ENCODE results near the gene L3MBTL4.
A peak's percentile ranks its signal among the peaks of the same experiment; 100 is the strongest.

Gene L3MBTL4

DNA sequence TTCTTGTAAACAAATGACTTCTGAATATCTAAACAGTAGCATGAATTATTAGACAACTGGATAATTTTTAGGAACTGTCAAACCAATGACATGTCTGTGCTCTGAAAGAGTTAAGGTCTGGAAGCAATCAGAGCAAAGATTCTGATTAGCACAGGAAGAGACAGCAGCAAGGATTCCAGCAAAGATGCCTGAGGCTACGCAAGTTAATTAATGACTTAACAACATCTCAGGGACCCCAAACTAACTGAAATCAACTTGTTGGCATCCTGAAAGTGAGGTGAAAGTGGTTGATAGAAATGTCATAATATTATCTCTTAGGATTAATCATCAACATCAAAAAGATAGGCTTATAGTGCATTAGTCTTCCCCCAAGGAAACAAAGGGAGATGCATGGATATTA is 396.0 kb downstream of the L3MBTL4 start:
- DNase-seq, result no peak

DNA sequence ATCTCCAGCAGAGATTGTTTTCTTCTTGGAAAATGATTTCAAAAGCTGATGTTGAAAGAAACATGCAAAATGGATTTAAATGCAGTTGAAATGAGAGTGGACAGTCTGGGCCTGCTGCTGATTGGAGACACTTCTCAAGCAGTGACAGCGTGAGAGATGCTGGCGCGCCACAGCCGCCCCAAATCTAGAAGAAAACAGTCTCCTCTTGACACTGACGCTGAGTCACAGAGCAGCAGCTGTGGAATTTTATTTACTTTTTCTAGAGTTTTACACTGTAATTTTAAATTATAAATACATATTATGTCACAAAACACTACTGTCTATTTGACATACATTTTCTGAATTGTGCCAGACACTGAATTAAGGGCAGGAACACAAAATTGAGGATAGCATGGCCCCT is 397.5 kb downstream of the L3MBTL4 start:
- no peak for DNase-seq

DNA sequence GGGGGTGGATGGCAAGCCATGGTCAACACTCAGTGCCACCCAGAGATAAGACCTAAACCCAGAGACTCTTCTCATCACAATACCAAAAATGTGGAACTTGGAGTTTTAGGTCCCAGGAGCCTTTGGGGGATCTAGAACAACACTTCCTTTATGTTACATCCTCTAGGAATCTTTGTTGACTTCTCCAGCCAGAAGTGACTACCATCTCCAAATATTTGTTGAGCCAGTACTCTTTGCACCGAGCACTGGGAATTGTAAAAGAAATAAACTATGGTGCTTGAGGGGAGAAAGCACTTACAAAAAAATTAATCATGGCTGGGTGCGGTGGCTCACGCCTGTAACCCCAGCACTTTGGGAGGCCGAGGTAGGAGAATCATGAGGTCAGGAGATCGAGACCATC is 399.3 kb downstream of the L3MBTL4 start:
- no peak for DNase-seq

DNA sequence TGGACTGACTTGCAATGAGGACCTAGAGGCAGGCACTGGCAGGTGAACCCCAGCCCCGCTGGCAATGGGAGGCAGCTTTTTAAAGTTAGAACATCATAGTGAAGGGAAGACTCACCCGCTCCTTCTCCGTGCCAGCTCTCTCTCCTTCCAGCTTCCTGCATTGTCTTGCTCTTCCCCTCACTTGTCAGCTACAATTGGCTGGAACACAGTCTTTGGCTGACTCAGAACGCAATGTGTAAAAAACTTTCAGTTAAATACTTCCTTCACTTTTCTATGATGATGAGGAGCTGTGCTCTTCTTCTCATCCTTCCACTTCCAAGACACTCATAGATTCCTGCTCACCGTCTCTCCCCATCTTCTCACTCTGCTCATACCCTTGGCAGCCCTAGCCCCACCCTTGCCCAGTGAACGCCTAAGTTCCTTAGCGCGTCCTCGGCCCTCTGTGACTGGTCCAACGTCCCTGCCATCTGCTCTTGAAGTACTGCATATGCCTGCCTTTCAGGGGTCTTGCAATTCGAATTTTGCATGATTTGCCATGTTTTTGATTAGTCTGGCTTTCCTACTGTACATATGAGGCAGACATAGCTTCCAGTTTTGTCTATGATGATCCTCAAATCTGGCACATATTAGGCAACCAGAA is 401.4 kb downstream of the L3MBTL4 start:
- DNase-seq, result no peak

DNA sequence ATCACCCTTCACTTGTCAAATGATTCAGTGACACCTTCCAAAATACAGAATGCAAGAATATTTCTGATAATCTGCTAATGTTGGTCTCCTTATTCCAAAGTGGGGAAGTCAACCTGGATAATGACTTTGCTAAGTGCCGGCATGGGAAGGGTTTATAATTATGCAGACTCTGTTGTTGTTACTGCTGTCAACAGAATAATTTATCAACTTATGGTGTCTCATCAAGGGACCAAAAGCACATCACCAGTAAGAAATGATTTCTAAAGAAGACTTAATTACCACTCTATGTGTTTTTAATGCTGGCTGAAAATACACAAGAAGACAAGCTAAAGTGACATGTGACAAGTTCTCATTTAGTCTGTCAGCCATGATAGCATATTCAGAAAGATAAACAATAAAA is 403.8 kb downstream of the L3MBTL4 start:
- no peak for DNase-seq

DNA sequence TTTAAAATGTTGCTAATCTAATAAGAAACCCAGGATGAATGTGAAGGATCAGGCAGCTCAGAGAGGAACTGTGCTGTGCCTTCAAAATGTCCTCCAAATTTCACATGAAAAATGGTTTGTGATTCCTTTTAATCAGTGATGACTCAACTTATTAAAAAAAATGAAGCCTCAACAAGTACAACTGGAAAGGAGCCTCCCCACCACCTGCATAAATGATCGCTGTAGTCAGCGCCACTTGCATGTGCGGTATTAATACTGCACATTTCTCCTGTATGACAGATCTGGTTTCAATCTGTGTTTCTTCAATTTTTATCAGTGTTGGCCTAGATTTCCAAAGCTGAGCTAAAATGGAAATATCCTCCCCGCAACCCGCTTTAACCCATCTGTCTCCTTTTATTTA is 404.4 kb downstream of the L3MBTL4 start:
- no peak for DNase-seq

DNA sequence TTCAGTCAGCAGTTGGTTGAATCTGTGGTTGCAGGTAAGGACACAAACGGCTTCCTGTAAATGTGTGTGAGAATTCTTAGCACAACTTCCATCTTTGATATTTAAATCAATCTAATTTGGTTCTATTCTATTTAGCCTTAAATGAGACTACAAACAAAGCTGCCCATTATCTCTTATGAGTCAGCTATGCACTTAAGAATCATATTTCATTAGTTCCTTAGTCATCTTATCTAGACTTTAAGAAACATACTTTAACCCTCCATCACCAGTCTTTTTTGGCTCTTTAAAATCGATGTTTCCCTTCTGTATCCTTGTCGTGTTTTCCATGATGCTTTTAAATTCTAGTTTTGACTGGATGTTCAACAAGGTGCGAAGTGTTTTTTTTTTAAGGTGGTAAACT is 405.0 kb downstream of the L3MBTL4 start:
- peak; percentile 6 for DNase-seq

DNA sequence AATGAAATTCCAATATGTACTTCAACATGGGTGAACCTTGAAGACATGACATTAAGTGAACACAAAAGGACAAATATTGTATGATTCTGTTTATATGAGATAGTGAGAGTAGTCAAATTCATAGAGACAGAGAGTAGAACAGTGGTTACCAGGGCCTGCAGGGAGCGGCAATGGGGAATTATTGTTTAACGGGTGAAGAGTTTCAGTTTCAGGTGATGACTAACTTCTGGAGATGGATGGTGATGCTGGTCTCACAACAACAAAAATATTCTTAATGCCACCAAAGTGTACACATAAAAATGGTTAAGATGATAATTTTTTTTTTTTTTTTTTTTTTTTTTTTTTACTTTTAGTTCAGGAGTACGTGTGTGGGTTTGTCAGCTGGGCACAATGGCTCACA is 410.0 kb downstream of the L3MBTL4 start:
- no peak for DNase-seq

DNA sequence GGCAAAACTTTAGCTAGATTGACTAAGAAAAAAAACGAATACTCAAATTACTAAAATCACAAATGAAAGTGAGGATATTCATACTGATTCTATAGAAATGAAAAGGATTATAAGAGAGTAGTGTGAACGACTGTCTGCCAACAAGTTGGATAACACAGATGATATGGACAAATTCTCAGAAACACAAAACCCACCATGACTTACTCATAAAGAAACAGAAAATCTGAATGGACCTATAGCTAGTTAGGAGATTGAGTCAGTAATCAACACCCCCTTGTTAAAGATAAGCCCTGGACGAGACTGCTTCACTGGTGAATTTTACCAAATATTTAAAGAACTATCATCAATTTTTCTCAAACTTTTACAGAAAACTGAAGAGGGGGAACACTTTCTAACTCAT is 410.6 kb downstream of the L3MBTL4 start:
- DNase-seq, result no peak

DNA sequence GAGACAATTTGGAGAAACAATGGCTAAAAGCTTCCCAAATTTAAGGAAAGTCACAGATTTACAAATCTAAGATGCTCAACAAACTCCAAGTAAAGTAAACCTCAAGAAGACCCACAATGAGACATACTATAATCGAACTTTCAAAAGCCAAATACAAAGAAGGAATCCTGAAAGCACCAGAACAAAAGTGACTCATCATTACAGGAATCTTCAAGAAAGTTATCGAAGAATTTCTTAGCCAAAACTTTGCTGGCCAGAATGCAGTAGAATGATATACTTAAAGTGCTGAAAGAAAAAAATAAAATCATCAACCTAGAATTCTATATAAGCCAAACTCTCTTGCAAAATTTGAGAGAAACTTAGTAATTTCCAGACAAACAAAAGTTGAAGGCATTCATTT is 412.8 kb downstream of the L3MBTL4 start:
- no peak for DNase-seq

DNA sequence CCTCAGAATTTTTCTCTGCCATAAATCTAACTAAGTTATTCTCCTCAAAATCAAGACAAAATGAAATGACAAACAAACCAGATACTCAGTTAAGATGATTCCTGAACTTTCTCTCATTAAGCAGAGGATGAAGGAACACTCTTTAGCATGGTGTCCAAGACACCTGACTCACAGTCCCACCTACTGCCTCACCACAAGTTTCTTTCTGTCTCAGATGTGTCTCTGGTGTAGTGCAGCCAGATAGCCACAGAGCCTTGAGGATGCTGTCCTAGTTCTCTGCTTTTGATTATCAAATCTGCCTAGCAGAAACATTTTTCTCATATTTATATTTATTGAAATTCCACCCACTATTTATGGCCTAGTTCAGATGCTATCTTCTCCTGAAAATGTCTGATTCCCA is 415.8 kb downstream of the L3MBTL4 start:
- DNase-seq, result no peak

DNA sequence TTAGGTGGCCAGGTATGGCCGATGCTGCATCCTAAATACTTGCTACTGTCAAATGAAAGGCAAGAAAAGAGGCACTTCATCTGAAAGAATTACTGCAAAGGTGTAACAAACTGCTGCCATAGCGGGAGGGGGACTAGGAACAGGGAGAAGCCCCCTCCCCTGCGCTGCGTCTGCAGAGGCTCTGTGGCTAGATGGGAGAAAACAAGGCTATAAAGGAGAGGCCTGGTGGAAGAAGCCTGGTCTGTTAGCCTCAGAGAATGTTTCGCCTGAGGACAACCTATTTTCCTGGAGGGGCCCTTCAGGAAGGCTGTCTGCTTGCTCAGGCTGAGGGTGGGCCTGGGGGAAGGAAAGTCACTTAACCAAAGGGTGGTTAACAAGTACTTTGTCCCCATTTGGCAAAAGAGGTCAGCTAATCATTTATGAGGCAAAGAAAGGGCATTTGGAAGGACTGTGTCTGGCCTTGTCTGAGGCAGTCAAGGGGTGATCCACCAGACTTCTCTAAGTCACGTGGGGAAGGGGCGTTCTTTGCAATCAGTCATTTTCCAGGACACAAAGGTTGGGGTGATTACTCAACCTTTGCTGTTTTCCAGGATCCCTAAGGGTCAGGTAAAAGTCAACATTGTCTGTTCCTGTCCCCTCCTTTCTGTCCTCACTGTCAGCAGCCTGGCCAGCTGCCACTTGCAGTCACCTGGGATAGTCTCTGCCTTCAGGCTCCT is 416.4 kb downstream of the L3MBTL4 start:
- DNase-seq, result no peak

DNA sequence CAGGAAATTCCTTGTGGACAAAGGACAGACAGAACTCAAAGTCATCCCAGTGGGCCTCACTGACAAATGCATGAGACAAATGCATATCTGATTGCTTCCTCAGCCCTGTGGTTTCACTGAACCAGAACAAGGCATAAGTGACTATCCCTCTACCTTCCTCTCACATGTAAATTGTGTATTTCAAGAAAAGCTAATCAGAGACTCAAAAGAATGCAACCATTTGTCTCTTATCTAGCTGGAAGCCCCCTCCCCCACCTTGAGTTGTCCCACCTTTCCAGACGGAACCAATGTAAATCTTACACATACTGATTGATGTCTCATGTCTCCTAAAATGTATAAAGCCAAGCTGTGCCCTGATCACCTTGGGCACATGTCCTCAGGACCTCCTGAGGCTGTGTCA is 417.4 kb downstream of the L3MBTL4 start:
- DNase-seq, result no peak

DNA sequence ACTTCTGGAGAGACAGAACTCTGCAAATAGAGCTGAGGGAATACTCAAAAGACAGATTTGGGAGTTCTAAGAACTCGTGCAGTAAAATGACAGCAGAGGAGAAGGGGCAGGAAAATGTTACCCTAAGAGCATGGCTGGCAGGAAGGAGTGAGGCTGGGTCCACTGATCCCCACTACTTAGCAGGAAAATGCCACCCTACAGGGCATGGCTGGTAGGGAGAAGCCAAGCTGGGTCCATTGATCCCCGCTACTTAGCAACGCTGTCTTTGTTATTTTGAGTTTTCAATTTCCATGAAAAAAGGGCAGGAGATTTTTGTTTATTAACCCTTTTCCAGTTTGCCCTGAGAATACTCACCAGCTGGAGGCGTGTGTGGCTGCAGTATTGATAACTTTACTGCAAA is 419.1 kb downstream of the L3MBTL4 start:
- DNase-seq, result no peak

DNA sequence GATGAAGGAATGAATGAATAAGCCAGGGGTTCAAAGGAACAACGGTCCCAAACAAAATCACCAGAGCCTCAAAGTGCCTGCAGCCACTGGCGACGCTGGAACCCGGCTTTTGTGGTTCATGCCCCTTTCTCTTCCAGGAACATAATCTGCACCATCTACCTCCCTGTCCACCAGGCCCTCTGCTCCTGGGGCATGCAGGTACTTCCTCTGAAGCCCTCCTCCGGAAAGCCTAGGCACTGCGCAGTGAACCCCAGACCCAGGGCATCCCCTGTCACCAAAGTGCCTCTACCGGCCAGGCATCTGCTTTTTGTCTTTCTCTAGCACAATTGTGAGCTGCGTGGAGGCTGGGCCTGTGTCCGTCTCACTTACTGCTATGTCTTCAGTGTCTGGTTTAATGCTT is 420.8 kb downstream of the L3MBTL4 start:
- DNase-seq, result no peak

DNA sequence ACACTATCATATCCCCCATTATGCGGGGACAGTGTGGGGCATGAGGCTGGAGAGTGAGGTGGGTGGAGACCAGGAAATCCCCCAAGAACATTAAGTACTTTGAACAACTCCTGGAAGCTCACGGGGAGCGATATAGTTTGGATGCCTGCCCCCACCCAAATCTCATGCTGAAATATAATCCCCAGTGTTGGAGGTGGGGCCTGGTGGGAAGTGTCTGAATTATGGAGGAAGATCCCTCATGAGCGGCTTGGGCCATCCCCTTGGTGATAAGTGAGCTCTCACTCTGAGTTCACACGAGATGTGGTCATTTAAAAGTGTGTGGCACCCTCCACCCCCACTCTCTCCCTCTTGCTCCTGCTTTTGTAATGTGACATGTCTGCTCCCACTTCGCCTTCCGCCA is 422.3 kb downstream of the L3MBTL4 start:
- DNase-seq, result no peak

DNA sequence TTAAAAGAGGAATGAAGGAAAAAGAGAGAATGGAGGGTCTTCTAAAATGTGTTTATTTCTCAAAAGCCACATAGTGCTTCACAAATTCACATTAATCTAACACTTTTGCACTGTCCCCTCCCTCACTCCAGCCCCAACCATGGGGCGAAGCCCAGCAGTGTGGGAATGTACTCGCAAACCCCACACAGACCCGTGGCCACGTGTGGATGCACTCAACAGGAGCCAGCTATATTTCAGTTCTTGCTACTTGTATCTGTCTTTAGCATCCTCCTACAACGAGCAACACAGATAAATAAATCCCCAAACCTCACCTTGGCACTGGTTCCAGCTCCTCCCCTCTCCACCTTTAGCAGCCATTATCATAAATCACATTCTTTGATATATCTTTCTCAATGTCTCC is 427.5 kb downstream of the L3MBTL4 start:
- no peak for DNase-seq

DNA sequence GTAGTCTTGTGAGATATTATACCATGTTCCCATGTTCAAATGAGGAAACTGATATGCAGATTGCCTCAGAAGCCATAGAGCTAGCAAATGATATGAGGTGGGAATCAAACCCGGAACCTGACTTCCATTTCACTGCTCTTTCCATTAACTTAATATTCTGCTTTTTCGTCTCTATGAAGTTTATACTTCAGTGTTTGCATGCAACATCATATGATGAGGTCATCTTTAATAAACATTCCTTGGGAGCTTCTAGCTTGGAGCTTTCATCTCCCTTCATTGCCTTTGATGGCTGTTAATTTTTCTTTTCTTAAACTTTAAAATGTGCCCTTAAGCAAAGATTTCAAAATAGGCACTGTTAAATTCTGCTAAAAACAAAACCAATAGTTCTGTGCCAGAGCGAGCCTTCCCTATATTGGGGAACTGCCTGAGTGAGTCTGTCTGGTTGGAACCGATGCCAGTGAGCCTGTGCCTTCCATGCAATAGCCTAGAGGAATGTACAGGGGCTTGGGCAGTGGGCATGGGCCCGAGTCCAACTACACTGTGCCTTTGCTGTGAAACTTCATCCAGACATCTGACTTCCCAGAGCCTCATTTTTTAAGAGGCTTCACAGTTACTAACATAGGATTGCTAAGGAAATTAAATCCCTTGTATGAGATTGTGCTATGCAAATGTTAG is 428.3 kb downstream of the L3MBTL4 start:
- no peak for DNase-seq

DNA sequence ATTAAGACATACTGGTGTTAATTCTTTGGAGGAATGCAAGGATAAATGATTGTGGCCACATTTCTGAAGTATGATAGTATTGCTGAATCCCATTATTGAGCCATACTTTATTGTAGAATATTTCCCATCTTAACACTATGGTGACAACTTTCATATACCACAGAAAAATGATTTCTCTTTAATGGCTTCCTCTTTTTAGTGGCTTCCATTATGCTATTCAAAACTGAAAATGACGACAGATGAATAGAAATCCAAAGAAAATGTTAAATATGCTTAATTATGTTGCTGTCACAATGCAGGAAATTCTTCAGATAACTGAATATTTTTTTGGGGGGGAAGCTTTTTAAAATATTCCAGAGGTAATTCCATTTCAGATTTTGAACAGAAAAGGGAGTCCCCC is 430.5 kb downstream of the L3MBTL4 start:
- no peak for DNase-seq

DNA sequence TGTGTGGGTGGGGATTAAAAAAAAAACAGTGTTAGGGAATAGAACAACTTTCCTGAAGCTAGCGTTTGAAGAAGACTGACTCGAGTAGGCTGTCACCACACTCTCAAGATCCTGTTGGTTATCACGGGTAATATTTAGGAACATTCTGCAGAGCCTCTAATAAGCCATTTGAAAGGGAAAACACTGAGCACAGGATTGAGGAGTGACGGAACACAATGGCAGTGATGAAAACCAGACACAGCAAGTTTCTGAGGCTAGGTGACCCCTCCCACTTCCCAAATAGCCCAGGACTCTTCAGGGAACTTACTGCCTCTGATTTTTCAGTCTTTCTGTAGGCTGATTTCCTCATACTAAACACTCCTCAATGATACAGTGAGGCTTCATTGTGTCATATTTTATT is 431.2 kb downstream of the L3MBTL4 start:
- DNase-seq, result no peak

DNA sequence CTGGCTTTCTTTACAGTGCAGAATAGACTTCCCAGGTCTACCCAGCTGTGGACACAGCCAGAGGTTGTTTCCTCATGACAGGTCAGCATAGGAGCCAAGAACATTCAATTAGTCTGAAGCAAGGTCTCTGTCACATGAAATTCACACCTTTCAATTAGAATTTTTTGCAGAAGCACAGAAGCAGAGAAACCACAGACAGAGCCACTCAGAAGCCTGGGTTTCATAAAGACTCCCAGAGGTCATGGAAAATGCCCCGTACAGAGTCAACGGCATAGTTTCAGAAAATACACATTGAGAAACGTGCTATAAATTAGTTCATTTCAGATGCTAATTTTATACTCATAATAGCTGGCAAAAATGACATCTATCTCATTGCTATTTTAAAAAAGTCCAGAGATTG is 432.4 kb downstream of the L3MBTL4 start:
- no peak for DNase-seq

DNA sequence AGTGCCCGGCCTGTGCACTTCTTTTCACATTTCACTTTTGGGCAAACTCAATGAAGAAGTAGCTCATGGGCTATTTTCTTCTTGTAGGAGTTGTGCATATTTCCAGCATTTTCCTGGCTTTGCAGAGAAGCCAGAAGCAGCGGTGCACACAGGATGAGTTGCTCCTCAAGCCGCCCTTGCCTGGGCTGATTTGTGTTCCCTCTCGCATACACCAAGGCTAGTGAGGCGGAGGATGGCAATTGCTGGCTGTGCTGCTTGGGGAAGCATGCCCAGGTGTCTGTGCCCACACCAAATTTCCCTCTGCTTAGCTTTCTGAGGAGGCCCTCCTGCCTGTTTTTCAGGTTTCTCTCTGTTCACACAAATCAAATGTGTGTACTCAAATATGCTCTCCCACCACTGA is 434.0 kb downstream of the L3MBTL4 start:
- DNase-seq, result no peak

DNA sequence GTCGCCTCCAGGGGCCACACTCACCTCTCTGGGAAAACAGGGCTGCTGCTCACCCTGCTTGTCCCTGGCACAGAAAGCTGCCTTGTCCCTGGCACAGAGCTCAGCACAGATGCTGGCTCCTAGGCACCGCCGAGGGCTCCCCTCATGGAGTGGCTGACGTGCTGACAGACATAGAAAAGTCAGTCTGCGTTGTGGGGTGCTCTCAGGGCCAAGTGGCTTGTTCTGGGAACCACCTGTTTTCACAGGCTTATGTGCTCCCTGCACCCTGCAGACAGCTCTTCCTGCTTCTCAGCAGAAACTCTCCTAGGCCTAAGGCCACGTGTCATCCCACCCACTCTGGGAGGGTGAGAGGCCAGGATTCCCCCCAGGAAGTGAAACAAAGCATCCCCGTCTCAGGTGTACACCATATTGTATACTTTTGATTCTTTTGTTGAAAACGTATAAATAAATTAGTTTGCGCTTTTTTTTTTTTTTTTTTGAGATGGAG is 434.7 kb downstream of the L3MBTL4 start:
- no peak for DNase-seq

DNA sequence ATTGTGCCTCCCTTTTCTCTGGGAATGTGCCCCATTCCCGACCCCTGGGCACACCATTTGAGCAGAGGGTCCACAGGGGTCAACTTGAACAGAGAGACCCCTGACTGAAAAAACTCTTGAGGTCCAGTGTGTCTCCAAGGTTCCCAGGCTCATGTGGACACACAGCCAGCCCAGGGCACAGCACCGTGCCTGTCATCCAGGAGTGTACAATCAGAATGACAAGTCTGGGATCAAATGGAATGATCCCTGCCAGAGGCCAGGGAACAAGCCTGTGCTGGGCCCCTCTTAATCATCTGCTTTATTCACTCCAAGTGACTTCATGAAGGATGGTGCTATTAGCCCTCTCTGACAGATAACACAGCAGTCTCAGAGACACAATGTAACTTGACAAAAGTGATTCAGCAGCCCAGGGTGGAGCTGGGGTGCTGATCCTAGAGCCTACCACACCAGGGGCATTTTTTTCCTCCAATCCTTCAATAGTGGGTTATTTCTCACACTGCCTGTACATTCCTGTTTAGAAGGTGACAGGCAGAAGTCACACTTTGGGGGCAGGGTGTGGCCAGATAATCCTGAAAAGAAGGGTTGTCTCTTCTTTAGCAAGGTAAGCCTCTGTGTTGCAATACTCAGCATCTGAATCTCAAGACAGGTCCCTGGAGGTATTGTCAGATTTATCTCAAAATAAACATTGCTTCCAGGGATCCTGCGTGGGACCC is 435.4 kb downstream of the L3MBTL4 start:
- no peak for DNase-seq

Data from DMS79 treated with DMSO at 0.1 percent for 48 hours (cell line).